Activated CD4-positive, alpha-beta T cell treated with anti-CD3 and anti-CD28 coated beads, Interleukin-2, Interleukin-6, amounts not matched to agents 100 ng/mL and 50 ng/mL, durations not matched to agents 16 hours and 8 hours (primary cell): Measurements from ENCODE around the gene NGDN.

Experiments
- DNase-seq: peaks from one replicate; pipeline ENCODE4 v3.0.0-alpha.2; 2020

NGDN gene

DNA sequence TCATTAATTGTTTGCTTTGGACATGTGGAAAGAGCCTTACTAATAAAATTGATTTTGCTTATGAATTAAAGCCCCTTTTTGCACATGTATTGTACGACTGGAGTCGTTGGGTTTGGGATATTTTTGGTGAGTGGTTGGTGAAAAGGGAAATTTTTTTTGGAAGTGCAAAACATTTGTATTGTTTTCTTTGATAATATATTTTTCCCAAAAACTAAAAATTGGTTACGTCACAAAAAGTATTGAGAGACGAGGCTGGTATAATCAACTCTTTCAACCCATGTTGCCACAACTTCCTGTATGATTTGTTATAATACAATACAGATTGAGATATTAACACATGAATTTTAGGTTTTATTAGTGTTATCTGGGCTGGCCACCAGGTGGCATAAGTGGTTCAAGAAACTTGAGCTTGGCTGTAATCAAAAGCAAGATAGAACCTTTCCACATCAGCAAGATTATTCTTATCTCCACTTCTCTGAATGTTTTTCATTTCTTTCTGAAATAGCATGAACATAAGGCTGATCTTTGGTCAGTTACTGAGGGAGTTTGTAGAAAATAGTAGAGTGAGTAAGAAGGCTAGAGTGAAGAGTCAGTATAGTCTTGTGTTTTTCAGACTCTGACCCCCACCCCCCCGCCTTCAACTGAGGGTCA is 8.7 kb downstream of the NGDN start:
- DNase-seq, result peak; percentile 69

DNA sequence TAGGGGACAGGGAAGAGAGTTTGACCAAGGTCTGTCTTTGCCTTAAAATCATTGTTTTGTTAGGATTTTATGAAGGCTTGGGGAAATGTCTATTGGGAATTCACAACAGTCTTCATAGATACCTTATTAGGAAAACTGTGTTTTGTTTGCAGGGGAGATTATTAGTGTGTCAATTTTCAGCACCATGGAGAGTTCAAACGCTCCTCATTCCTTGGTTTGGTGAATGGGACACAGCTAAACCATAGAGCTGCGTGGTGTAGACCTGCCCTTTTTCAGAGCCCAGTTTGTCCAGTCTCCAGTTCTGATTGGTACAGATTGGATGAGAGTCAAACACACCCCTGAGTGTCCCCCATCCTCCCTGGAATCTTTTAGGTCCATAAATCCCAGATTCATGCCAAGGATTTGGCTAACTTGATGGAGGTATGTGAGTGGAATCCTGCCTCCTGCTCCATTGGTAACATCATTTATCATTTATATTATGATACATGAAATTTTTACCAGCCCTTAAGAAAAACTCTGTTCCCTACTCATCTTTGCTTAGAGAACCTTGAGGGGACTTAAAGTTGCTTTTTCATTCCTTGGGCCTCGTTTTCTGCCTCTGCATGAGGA is 12.0 kb downstream of the NGDN start:
- DNase-seq, result no peak

- DNase-seq, result no peak
Measured at GRCh38 chr14:23481979-23482822, 12.7 kb downstream of the NGDN start.

DNA sequence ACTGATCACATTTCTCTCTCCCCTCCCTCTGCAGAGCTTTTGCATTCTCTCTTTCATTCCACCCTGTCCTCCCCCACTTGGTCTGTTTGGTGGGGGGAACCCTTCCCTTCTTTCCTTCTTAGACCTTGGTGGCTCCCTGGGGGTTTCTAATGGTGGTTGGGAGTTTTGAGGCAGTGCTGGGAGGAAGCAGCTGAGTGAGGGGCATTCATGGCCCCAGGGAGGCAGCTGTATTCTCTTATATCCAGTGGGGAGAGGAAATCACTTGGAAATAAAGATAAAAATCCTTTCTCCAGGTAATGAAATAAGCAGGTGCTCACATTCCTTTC is 13.3 kb downstream of the NGDN start:
- DNase-seq, result no peak

GRCh38 chr14:23483236-23483854 is 13.8 kb downstream of the NGDN start:
- DNase-seq, result peak; percentile 14

- no peak for DNase-seq
Measured at GRCh38 chr14:23485326-23485725, 15.8 kb downstream of the NGDN start.

DNA sequence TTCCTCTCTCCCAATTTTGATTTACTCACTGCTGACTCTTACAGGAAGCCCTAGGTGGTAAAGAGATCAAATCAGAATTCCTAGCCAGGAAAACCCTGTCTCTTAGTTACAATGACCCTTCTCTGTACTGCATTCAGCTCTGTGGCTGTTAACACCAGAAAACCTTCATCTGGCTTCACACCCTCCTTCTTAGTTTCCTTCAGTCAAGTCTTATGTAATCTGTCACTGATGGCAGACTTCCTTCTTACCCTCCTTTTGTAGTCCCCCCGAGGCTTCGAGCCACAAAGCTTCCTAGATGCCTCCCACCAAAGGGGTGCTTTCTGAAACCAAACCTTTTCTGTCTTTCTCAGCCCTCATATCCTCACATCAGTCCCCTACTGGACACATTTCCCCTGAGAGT is 16.5 kb downstream of the NGDN start:
- no peak for DNase-seq

- no peak for DNase-seq
Measured at GRCh38 chr14:23487216-23487615, 17.7 kb downstream of the NGDN start.

DNA sequence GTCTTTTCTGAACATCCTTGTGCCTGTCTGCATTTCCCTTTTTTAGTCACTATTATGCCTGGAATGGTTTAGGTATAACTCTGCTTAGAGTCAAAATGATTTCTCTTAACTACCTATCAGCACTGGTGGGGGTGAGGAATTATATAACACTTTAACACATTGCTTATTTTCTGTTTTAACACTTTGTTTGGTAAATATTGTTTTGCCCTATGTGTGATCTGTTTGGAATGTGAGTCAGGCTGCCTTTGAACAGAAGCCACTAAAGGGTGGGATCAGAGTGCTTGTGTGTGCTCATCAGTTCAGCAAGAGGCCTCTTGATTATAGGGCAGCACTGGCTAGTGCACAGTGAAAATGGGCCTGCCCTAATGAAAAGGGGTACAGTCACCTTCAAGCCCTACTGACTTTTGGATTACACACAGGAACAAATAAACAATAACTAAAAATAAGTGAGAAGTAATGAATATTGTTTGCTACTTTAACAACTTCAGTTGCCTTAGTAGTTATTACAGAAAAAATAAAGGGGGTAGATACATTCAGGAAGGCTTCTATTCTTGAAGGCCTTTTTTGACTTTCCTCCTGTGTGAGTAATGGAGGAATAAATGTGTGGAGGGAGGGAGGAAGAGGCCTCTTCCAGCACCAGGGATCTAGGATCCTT is 23.2 kb downstream of the NGDN start:
- no peak for DNase-seq

GRCh38 chr14:23494223-23494622 is 24.7 kb downstream of the NGDN start:
- no peak for DNase-seq

DNA sequence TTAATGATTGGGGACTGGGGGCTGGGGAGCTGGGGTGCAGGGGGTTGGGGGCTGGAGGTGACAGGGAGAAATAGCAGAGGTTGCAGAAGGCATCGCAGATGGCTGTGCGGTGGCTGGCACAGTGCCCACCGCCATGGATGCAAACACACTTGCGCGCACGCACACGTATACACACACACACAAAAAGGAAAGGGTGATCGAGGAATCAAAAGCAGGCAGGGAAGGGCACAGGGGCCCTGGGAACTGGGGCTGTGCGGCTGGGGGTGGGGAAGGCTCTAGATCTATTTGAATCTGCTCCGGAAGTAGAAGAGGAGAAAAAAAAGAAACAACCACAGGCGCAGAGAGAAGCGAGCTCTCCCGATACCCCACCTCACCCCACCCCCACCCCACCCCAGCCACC is 42.7 kb downstream of the NGDN start:
- DNase-seq, result no peak

GRCh38 chr14:23513005-23513817 is 43.7 kb downstream of the NGDN start:
- DNase-seq, result no peak

- no peak for DNase-seq
Measured at GRCh38 chr14:23513818-23514643, 44.5 kb downstream of the NGDN start.

- no peak for DNase-seq
Measured at GRCh38 chr14:23514644-23514957, 45.1 kb downstream of the NGDN start.

DNA sequence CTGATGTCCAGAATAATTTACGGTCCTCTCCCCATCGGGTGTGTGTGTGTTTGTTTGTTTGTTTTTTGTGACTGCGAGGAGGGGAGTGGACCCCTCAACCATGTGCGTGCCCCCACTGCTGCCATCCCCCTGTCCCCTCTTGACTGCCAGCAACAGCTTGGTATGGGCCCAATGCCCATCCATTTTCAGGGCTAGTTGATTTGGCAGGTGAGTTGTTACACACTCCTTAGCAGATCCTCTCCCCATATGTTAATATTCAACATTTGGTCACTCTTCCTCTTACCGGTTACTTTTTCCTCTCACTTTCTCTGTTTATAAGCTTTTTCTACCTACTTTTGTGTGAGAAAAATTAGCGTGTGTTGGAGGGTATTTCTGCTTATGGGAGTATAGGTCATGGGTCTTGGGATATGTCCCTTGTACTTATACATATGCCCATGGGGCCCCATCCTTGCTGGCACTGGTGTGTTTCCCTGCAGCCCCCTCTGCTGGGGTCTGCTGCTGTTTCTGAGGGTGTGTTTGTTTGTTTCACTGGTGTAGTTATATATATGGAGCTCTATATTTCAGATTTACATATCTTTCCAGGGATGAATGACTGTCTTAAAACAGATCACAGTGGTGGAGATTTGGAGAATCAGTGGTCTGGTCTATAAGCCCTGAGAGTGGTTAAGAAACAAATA is 48.3 kb downstream of the NGDN start:
- DNase-seq, result no peak

GRCh38 chr14:23518709-23519108 is 49.2 kb downstream of the NGDN start:
- no peak for DNase-seq

GRCh38 chr14:23520899-23521533 is 51.5 kb downstream of the NGDN start:
- no peak for DNase-seq

- no peak for DNase-seq
Measured at GRCh38 chr14:23521785-23522640, 52.5 kb downstream of the NGDN start.

DNA sequence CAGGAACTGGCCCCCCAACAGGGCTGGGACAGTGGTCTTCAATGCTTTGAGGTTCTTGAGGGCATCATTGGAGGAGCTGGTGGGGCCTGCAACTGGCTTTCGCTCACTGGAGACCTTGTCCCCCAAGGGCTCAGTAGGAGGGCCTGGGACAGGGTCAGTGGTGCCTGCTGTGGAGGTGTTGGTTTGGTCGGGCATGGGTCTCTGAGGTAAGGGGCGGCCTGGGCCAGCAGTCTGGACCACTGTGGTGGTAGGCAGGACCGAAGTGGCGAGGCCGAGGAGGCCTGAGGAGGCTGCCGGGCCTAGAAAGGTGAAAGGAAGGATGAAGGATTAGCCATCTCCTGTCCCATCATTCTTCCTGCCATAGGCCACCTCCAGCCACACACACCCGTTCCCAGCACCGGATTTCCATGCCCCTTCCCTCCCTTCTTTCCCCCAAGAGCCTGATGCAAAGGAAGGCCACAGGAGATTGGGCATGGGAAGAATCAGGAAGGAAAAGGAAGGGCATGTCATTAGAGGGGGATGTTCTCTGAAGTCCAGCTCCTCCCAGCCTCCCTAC is 53.2 kb downstream of the NGDN start:
- DNase-seq, result no peak
